Activated CD4-positive, alpha-beta T cell treated with anti-CD3 and anti-CD28 coated beads for 4 hours (primary cell): ENCODE measurements around the gene HIP1.

ENCODE experiments used
- DNase-seq, 2 donors: peaks; one replicate each; pipeline ENCODE4 v3.0.0-alpha.2; 2020

Gene HIP1

GRCh38 chr7:75485355-75485978 is 253.3 kb downstream of the HIP1 start:
- peak in 1 of 2 donors; percentile 7 for DNase-seq
